Skin epidermis (tissue), 12 donors: ENCODE measurements around the gene DHDDS.

ENCODE experiments used
- H3K27ac ChIP-seq, 21 experiments: fragments of 200-600 bp; sonication (generic) in 11 of 21; one replicate each; pipeline ENCODE4 v1.5.0; 2020; ENCODE audit warnings: mild to moderate bottlenecking in 3 of 21, inconsistent platforms in 2 of 21, moderate library complexity in 2 of 21
- H3K4me3 ChIP-seq, 7 experiments: fragments of 200-600 bp; sonication (generic) in 2 of 7; one replicate each; pipeline ENCODE4 v1.5.0; 2020; ENCODE audit warnings: inconsistent platforms in 2 of 7, mild to moderate bottlenecking in 2 of 7, moderate library complexity in 1 of 7

Gene DHDDS

DNA sequence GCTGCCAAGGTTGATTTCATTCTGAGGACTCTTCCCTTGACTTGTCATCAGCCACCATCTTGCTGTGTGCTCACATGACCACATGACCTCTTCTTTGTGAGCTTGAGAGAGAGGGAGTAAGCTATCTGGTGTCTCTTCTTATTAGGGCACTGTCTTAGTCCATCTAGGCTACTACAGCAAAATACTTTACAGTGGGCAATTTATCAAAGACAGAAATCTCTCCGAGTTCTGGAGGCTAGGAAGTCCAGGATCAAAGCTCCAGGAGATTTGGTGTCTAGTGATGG is 85.6 kb downstream of the DHDDS start:
- H3K27ac ChIP-seq: no peak overlapping the region

GRCh38 chr1:26518355-26518754 is 86.2 kb downstream of the DHDDS start:
- no peak overlapping the region for H3K27ac ChIP-seq
- no peak overlapping the region for H3K4me3 ChIP-seq

More for the DNA sequence above, 85.6 kb downstream of the DHDDS start:
- H3K4me3 ChIP-seq: no peak overlapping the region

DNA sequence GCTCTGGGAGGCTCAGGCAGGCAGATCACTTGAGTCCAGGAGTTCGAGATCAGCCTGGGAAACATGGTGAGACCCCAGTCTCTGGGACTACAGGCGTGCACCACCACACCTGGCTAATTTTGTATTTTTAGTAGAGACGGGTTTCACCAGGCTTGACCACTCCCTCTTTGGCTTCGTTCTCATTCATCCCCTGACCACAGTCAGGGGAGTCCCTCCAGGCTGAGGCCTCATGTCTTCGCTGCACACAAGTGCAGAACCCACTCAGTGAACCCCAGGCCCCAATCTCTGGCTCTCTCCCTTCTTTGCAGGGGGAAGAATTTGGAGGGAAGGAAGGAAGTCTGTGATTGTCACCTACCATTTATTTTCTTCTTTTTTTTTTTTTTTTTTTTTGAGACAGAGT is 88.2 kb downstream of the DHDDS start:
- Histone ChIP-seq H3K4me3 (no peak overlapping the region), H3K27ac (no peak overlapping the region)
